ENCODE data around the gene CEP350.

The CEP350 gene

GRCh38 chr1:180158149-180159147 is 203.8 kb downstream of the CEP350 start:
- no peak for DNase-seq

GRCh38 chr1:180160357-180160756 is 205.7 kb downstream of the CEP350 start:
- DNase-seq, result no peak

DNA sequence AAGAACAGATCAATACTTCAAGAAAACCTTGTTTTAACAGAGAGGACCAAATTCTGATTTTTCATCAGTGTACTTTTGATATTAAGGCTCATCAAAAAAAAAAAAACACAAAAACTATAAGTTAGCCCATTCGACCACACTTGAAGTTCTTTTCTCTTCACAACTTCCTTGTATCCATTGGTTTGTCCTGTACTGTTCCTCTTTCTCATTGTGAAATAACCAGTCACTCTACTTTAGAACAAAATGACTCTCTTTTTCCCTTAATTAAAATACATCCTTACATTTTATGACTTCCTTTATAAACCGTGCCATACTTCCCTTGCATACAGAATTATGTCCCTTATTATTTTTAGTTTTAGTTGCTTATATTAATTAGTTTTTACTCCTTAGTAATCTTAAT is 208.4 kb downstream of the CEP350 start:
- DNase-seq, result no peak
